Mesodermal cell (in vitro differentiated cells): ENCODE measurements around the gene GDPD5.
"Not testable (repeated sequence)": the region's sequence is repeated elsewhere in the genome, so short reads cannot be mapped to it uniquely, and the experiment has no call there.

Experiments used
- H3K27ac ChIP-seq: 2 replicates; pipeline ENCODE4 v1.7.0; 2013; ENCODE audit warnings: mild to moderate bottlenecking, low read depth, low read length, moderate library complexity; ENCODE audit not compliant: severe bottlenecking
- H3K36me3 ChIP-seq: 2 replicates; pipeline ENCODE4 v1.7.1; 2013; ENCODE audit warnings: mild to moderate bottlenecking, low read length, moderate library complexity; ENCODE audit not compliant: control insufficient read depth, insufficient read depth
- H3K4me1 ChIP-seq: one replicate; pipeline ENCODE4 v1.7.1; 2013; ENCODE audit warnings: mild to moderate bottlenecking, low read length; ENCODE audit not compliant: insufficient read depth, control insufficient read depth, poor library complexity, severe bottlenecking
- H3K4me3 ChIP-seq: 2 replicates; pipeline ENCODE4 v1.7.0; 2013; ENCODE audit warnings: low read length, control low read depth, mild to moderate bottlenecking; ENCODE audit not compliant: insufficient read depth, poor library complexity, severe bottlenecking; ENCODE audit errors: extremely low read depth
- H3K9me3 ChIP-seq: 2 replicates; pipeline ENCODE4 v1.7.1; 2013; ENCODE audit warnings: mild to moderate bottlenecking, low read length, moderate library complexity; ENCODE audit not compliant: control insufficient read depth
- WGBS, 2 experiments: methylation state at CpG; one replicate each; pipeline ENCODE4 v1.1.5; 2013; ENCODE audit warnings: missing lambda C conversion rate in 2 of 2; ENCODE audit not compliant: insufficient coverage in 2 of 2; 5-methylcytosine and 5-hydroxymethylcytosine counted together

The GDPD5 gene

DNA sequence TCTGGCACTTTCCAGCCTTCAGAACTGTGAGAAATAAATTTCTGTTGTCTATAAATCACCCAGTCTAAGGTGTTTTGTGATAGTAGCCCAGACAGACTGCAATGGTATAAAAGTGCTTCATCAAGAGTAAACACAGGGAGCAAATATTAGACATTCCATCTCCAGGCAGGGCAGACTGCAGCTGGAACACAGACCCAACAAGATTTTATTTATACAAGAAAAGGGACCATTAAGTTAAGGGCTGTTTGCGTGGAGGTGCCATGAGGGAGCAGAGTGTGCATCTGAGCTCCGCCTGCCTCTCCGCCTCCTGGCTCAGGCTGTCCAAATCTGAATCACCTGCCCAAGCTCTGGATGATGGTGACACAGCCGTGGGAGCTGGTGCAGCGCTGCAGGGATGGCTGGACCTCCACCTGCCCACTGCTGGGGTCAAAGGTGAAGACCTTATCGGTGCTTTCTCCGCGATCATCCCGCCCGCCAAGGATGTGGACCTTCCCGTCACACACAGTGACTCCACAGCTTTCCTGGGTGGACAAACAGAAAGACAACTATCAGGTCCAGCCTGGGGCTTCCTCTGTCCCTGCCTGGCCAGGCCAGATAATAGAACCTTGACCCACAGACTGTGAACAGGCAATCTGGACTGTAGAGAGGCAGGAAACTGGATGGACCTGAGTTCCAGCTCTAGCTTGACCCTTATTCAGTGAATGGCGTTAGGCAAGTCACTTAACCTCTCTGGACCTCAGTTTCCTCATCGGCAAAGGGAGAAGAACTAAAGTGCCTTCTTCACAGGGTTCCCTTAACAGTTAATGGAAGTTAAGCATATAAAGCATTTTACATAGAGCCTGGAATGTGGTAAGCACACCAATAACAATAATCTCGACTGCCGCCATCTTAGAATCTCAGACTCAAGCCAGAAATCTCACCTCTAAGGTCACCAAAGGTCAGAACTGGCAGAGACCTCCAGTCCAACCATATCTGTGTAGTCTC, 103.2 kb downstream of the GDPD5 start:
- no peaks in the 10 kb centered on the region for H3K9me3 ChIP-seq
- H3K4me3 ChIP-seq = no peak overlapping the region
- H3K36me3 ChIP-seq = peaks cover 26% of the 10 kb centered on the region
- H3K4me1 ChIP-seq = peaks cover 12% of the 10 kb centered on the region
- 94 to 99% methylated on average over 12 to 13 of the region's 15 CpGs for WGBS, 2 experiments
- no peak overlapping the region for H3K27ac ChIP-seq

DNA sequence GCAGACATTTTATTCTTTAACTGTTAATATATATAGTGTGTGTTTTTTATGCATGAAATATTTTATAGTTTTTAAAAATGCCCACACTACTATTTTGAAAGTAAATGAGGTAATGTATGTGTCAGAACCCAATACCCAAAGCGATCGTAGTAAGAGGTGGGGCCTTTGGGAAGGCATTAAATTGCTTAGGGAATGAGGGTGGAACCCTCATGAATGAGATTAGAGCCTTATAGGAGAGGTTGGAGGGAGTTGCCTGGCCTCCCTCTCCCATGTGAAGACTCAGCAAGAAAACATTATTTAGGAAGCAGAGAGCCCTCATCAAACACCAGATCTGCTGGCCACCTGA, 103.9 kb downstream of the GDPD5 start:
- peaks cover 12% of the 10 kb centered on the region for H3K4me1 ChIP-seq
- no peak overlapping the region for H3K27ac ChIP-seq
- H3K9me3 ChIP-seq = no peaks in the 10 kb centered on the region
- 100% methylated on average over 2 of the region's 2 CpGs; no CpG with 5 or more reads in 1 of the 2 experiments for WGBS, 2 experiments
- peaks cover 33% of the 10 kb centered on the region for H3K36me3 ChIP-seq
- no peak overlapping the region for H3K4me3 ChIP-seq

DNA sequence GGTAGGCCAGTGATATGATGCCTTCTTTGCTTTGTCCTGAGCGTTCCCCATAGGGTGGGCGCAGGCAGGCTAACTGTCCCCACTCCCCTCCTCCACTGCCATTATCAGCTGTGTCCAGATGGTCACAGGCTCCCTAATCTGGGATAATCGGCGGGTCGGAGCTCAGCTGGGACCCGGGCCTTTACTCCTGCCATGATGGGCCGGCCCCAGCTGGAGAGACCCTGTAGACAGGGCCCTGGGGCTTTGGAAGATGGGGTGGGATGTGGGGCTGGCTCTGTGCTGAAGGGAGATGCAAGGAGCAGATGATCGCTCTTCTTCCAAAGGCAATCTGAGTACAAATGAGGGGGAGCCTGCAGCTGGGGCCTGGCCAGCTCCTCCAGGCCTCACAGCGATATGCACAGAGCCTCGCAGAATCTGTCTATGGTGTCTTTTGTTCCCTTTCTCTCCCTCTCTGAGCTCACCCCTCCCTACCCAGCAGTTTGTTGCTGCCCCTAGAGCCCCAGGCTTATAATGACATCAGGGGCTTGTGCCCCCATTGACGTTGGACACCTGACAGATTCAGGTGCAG, 104.6 kb downstream of the GDPD5 start:
- 93 to 95% methylated on average over 5 to 8 of the region's 11 CpGs for WGBS, 2 experiments
- Histone ChIP-seq H3K4me1 (peaks cover 12% of the 10 kb centered on the region), H3K27ac (no peak overlapping the region)

DNA sequence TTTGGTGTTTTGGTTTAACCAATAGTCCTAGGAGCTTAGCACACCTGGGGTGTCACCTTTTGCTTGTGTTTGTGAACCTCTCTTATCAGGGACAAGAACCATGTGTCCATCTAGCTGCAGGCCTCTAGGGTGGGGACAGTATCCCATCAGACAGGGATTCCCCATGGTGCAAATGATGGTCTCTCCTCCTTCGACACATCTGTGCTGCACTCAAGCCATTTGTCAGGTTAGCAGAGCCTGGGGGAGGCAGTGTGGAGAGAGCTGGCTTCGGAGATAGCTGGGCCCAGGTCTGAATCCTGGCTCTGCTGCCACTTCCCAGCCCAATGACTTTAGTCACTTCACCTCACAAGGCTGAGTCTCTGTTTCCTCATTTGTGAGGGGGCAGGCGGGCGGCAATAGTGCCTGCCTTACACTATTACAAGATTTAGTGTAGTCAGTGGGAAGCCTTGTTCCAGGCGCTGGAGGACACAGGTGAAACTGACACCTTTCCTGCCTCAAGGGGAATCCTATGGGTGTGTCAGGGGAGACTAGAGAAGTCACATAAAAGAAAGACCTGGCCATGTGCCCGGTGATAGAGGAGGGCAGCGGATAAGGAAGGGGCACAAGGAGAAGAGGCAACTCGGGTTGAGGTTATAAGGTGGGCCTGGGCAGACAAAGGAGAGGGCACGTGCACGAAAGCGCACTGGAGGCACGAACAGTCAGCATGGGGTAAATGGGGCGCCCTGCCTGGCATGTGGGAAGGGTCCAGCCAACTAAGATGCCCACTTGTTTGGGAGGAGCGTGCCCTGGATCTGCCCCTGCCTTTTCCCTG, 105.3 kb downstream of the GDPD5 start:
- peaks cover 12% of the 10 kb centered on the region for H3K4me1 ChIP-seq
- H3K9me3 ChIP-seq = no peaks in the 10 kb centered on the region
- WGBS, 2 experiments = 92 to 97% methylated on average over 11 to 12 of the region's 14 CpGs
- H3K4me3 ChIP-seq = no peak overlapping the region
- peaks cover 46% of the 10 kb centered on the region for H3K36me3 ChIP-seq
- no peak overlapping the region for H3K27ac ChIP-seq

More for the DNA sequence above, 104.6 kb downstream of the GDPD5 start:
- Histone ChIP-seq H3K9me3 (no peaks in the 10 kb centered on the region), H3K4me3 (no peak overlapping the region), H3K36me3 (peaks cover 41% of the 10 kb centered on the region)

DNA sequence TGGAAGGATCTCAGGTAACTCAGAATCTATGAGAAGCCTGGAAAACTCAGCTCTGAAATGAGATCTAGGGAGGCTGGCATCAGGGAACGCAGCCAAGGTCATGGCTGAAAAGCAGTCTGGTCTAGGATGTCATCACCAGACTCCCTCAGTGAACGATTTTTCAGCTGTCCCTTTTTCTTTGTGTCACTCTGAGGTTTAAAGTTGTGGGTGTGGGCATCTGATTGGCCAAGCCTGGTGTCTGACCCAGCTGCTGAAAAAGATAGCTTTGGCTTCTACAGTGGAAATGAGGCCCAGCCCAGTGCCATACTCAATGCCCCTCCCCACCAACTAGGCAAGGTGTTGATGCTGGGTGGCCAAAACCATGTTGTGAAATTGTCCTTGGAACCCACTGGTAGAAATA, 111.9 kb downstream of the GDPD5 start:
- Histone ChIP-seq H3K4me1 (peaks cover 8% of the 10 kb centered on the region), H3K27ac (no peak overlapping the region), H3K36me3 (peaks cover 65% of the 10 kb centered on the region)

DNA sequence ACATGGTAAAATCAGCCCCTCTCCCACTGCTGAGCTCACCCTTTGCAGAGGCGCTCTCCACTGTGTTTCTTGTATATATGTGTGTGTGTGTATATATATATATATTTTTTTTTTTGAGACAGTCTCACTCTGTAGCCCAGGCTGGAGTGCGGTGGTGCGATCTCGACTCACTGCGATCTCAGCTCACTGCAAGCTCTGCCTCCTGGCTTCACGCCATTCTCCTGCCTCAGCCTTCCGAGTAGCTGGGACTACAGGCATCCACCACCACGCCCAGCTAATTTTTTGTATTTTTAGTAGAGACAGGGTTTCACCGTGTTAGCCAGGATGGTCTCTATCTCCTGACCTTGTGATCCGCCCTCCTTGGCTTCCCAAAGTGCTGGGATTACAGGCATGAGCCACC, 112.6 kb downstream of the GDPD5 start:
- H3K27ac ChIP-seq, H3K4me1 ChIP-seq, H3K4me3 ChIP-seq, H3K9me3 ChIP-seq: not testable (repeated sequence)
- H3K36me3 ChIP-seq = peaks cover 72% of the 10 kb centered on the region
- 92 to 97% methylated on average over 5 to 7 of the region's 10 CpGs for WGBS, 2 experiments

More for the DNA sequence above, 111.9 kb downstream of the GDPD5 start:
- WGBS, 2 experiments = 100% methylated on average over 1 to 2 of the region's 2 CpGs
- Histone ChIP-seq H3K4me3 (no peak overlapping the region), H3K9me3 (no peaks in the 10 kb centered on the region)

DNA sequence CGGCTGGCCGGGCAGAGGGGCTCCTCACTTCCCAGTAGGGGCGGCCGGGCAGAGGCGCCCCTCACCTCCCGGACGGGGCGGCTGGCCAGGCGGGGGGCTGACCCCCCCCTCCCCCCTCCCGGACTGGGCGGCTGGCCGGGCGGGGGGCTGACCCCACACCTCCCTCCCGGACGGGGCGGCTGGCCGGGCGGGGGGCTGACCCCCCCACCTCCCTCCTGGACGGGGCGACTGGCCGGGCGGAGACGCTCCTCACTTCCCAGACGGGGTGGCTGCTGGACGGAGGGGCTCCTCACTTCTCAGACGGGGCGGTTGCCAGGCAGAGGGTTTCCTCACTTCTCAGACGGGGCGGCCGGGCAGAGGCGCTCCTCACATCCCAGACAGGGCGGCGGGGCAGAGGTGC, 115.8 kb downstream of the GDPD5 start:
- WGBS, 2 experiments = no CpG with 5 or more reads among the region's 33 CpGs

DNA sequence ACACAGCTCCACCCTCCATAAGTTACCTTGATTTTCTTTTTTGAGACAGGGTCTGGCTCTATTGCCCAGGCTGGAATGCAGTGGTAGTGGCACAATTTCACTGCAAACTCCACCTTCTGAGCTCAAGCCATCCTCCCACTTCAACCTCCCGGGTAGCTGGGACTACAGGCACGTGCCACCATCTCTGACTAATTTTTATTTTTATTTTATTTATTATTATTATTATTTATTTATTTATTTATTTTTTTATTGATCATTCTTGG, 116.9 kb downstream of the GDPD5 start:
- H3K9me3 ChIP-seq = no peaks in the 10 kb centered on the region
- H3K36me3 ChIP-seq = peaks cover 76% of the 10 kb centered on the region
- no CpG with 5 or more reads among the region's 2 CpGs for WGBS, 2 experiments

More for the DNA sequence above, 115.8 kb downstream of the GDPD5 start:
- not testable (repeated sequence) for H3K27ac ChIP-seq, H3K4me3 ChIP-seq, H3K4me1 ChIP-seq, H3K9me3 ChIP-seq
- H3K36me3 ChIP-seq = peaks cover 74% of the 10 kb centered on the region

DNA sequence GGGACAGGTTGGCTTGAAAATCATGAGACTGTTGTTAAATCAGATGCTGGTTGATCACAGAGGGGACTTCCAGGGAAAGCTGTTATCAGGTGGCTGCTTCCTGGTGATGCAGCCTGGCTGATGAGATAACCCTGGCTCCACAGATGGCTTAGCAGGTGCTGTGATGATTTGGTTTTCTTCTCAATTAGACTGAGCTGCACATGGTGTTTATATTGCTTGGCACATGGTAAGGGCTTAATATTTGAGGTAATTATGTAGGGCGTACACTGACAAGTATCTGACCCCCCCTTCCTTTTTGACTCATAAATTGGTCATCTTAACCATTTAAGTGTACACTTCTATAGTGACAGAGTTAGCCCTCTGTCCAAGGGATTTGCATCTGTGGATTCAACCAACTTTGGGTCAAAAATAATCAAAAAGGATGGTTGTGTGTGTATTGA, 119.4 kb downstream of the GDPD5 start:
- H3K9me3 ChIP-seq = no peaks in the 10 kb centered on the region
- no peak overlapping the region for H3K27ac ChIP-seq
- WGBS, 2 experiments = no CpG with 5 or more reads among the region's 1 CpG
- peaks cover 23% of the 10 kb centered on the region for H3K4me1 ChIP-seq
- peaks cover 80% of the 10 kb centered on the region for H3K36me3 ChIP-seq
- no peak overlapping the region for H3K4me3 ChIP-seq

More for the DNA sequence above, 116.9 kb downstream of the GDPD5 start:
- Histone ChIP-seq H3K4me1 (peaks cover 2% of the 10 kb centered on the region), H3K4me3 (no peak overlapping the region), H3K27ac (no peak overlapping the region)

DNA sequence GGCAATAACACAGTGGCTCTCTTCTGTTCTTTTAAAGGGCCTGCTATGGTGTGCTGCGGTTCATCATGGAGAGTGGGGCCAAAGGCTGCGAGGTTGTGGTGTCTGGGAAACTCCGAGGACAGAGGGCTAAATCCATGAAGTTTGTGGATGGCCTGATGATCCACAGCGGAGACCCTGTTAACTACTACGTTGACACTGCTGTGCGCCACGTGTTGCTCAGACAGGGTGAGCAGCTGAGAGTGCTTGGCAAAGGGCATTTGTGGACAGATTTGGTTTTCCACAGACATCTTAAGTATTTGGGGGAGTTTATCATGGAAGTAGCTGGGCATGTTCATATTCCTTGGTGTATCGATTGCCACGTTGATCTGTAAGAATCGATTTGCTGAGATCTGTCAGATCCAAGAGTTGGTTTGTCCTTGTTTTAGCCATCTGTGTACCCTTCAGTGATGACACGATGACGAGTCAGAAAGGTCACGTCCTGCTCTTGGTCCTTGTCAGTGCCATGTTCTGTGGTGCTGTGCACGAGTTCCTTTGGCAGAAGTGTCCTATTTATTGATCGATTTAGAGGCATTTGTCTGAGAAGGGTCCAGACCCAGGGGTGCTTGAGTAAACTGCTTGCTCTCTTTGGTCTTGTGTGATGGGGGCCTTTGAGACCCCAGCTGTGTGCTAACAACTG, 121.6 kb downstream of the GDPD5 start:
- peaks cover 89% of the 10 kb centered on the region for H3K36me3 ChIP-seq
- 96 to 97% methylated on average over 14 to 15 of the region's 15 CpGs for WGBS, 2 experiments

More for the DNA sequence above, 121.6 kb downstream of the GDPD5 start:
- no peak overlapping the region for H3K27ac ChIP-seq
- no peaks in the 10 kb centered on the region for H3K9me3 ChIP-seq
- no peak overlapping the region for H3K4me3 ChIP-seq
- peaks cover 24% of the 10 kb centered on the region for H3K4me1 ChIP-seq
